Activated CD8-positive, alpha-beta T cell treated with anti-CD3 and anti-CD28 coated beads, Interleukin-2, amount 10 ng/mL, durations not matched to agents 7 days and 5 days (primary cell): ENCODE results near the gene ASB14. TPM values are rescaled to one million over a fixed set of nuclear protein-coding genes. Genes with fewer than 3 reads are reported as not detected.

ENCODE experiments used
- ATAC-seq: fragments of 150-1000 bp; cut with Tn5 transposase; one replicate; pipeline ENCODE4 v1.10.0; 2021; ENCODE audit warnings: moderate library complexity
- CTCF ChIA-PET: fragments of 350-600 bp; sonication (Branson Sonifier 250); formaldehyde crosslinking; loops from one replicate; lab custom pipeline; 2021; ENCODE audit warnings: antibody characterized with exemption; lab: Charles Lee
- POLR2A ChIA-PET: fragments of 350-600 bp; sonication (Branson Sonifier 250); formaldehyde crosslinking; loops from one replicate; lab custom pipeline; 2021; ENCODE audit warnings: antibody characterized with exemption; lab: Charles Lee
- DNase-seq: peaks from one replicate; pipeline ENCODE4 v3.0.0-alpha.2; 2020
- H3K27ac Mint-ChIP-seq: one replicate; pipeline ENCODE4 v1.8.0; 2021; ENCODE audit warnings: mild to moderate bottlenecking, mixed read lengths
- H3K27me3 Mint-ChIP-seq: one replicate; pipeline ENCODE4 v1.8.0; 2021; ENCODE audit warnings: low read depth, mixed read lengths
- H3K36me3 Mint-ChIP-seq: one replicate; pipeline ENCODE4 v1.8.0; 2021; ENCODE audit warnings: low read depth, mixed read lengths
- H3K4me1 Mint-ChIP-seq: one replicate; pipeline ENCODE4 v1.8.0; 2021; ENCODE audit warnings: low read depth, mixed read lengths
- H3K4me3 Mint-ChIP-seq: one replicate; pipeline ENCODE4 v1.8.0; 2021; ENCODE audit warnings: mild to moderate bottlenecking, mixed read lengths
- H3K9me3 Mint-ChIP-seq: one replicate; pipeline ENCODE4 v1.8.0; 2022; ENCODE audit warnings: mixed read lengths; ENCODE audit not compliant: insufficient read depth
- total RNA-seq, 2 experiments: library from RNA; stranded (reverse); gene quantifications; one replicate each; pipeline ENCODE4 v1.2.3, GENCODE V29; 2021

The ASB14 gene
- total RNA-seq, 2 experiments from 2014 or later = not detected

DNA sequence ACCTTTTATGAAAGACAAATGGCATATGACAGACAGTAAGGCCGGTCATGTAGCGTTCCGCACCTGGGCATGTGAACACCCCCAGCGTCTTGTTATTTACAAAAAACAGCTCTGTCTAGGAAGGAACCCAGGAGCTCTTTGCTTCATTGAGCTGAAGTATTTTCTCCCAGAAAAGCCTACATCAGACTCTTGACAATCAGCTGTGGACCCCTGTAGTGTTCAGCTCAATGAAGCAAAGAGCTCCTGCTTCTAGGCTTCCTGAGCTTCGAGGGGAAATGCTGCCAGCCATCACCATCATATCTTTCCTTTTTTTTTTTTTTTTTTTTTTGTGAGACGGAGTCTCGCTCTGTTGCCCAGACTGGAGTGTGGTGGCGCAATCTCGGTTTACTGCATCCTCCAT, 4.1 kb downstream of the ASB14 start:
- H3K4me3 Mint-ChIP-seq = no peak overlapping the region
- POLR2A ChIA-PET = no interaction called here
- no peaks in the 10 kb centered on the region for H3K9me3 Mint-ChIP-seq
- no peaks in the 10 kb centered on the region for H3K4me1 Mint-ChIP-seq
- DNase-seq (no peak), ATAC-seq (no peak)
- CTCF ChIA-PET = no interaction called here
- H3K27ac Mint-ChIP-seq = no peak overlapping the region
- peaks cover 17% of the 10 kb centered on the region for H3K27me3 Mint-ChIP-seq
- no peaks in the 10 kb centered on the region for H3K36me3 Mint-ChIP-seq

DNA sequence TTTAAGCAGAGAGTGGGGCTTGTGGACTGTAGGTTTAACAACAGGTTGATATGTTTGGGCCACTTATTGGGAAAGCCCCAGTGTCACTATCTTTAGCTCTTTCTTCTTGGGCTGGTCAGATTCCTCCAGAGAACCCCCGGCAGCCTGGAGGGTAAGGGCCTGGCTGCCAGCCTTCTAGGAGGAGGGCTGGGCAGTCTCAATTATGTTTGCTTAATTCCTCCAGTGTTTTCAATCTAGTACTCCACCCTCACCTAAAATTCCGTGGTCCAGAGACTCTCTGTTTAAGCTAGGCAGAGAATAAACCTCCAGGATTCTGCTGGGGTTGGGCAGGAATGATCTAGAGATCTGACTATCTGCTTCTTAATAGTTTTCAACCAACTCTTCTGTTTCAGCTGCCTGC, 5.3 kb downstream of the ASB14 start:
- POLR2A ChIA-PET = no interaction called here
- Mint-ChIP-seq H3K4me3 (no peak overlapping the region), H3K4me1 (no peaks in the 10 kb centered on the region), H3K36me3 (no peaks in the 10 kb centered on the region), H3K27ac (no peak overlapping the region), H3K9me3 (no peaks in the 10 kb centered on the region), H3K27me3 (peaks cover 16% of the 10 kb centered on the region)
- ATAC-seq (no peak), DNase-seq (no peak)
- CTCF ChIA-PET = interaction anchor here (1.2 kb wide), 1 partner anchor 118 kb away, joined by 3 read pairs; no protein-coding TSS in a partner anchor

DNA sequence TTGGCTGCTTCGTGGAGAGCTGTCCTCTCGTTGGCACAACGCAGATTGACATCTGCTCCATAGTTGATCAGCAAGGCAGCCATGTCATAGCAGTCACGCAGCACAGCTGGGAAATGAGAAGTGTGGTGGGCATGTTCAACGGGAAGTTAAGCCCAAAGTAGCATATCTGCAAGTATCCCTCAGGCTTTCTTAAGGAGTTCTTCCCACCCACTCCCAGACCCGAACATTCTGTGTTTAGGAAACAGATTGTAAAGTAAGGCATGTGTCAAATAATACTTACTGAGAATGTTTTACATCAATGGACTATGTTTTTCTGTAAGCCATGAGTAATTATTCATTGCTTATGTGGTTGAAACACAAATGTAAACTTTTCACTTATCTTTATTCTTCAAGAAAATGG, 9.2 kb downstream of the ASB14 start:
- Mint-ChIP-seq H3K36me3 (peaks cover 2% of the 10 kb centered on the region), H3K4me3 (no peak overlapping the region), H3K27me3 (peaks cover 5% of the 10 kb centered on the region), H3K4me1 (no peaks in the 10 kb centered on the region), H3K9me3 (no peaks in the 10 kb centered on the region), H3K27ac (no peak overlapping the region)
- DNase-seq = no peak
- CTCF ChIA-PET = no interaction called here
- POLR2A ChIA-PET = no interaction called here
- ATAC-seq = no peak

DNA sequence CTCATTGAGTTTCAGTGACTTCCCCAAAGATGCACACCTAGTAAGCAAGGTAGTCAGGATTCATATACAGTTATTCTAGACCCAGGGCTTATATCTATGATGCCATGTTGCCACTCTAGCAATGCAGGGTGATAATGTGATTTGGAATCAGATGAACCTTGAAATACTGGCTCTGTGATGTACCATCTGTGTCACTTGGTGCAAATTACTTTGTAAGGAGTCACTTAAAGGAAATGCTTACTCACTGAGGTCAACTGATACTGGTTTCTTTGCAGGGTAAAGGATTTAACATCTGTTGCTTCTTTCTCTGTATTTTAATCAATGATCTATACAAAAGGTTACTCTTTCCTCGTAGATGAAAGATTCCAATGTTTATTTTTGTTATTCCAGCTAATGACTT, 10.8 kb downstream of the ASB14 start:
- Mint-ChIP-seq H3K27me3 (peaks cover 5% of the 10 kb centered on the region), H3K9me3 (no peaks in the 10 kb centered on the region), H3K36me3 (peaks cover 4% of the 10 kb centered on the region), H3K27ac (no peak overlapping the region), H3K4me3 (no peak overlapping the region), H3K4me1 (no peaks in the 10 kb centered on the region)
- ChIA-PET CTCF (no interaction called here), POLR2A (no interaction called here)
- DNase-seq (no peak), ATAC-seq (no peak)

DNA sequence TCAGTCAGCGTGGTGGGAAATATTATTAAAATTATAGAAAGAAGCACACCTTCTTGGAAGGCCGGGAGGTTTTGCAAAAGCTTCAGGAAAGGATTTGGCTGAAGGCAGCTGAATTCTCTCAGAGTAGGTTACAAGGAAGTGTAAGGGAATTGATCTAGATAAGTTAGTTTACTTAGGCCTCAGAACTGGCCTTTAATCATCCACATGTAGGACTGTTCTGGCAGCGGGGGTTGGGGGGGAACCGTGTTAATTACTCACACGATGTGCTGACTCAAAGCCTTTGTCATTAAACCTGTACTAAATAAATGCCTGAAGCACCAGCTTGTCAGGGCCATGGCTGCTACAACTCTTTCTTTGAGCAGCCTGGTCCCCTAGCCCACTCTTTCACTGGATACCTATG, 12.8 kb downstream of the ASB14 start:
- Mint-ChIP-seq H3K4me1 (no peaks in the 10 kb centered on the region), H3K4me3 (no peak overlapping the region), H3K9me3 (no peaks in the 10 kb centered on the region), H3K27ac (no peak overlapping the region), H3K36me3 (peaks cover 4% of the 10 kb centered on the region), H3K27me3 (peaks cover 1% of the 10 kb centered on the region)
- no peak for DNase-seq
- no peak for ATAC-seq
- ChIA-PET POLR2A (no interaction called here), CTCF (no interaction called here)

DNA sequence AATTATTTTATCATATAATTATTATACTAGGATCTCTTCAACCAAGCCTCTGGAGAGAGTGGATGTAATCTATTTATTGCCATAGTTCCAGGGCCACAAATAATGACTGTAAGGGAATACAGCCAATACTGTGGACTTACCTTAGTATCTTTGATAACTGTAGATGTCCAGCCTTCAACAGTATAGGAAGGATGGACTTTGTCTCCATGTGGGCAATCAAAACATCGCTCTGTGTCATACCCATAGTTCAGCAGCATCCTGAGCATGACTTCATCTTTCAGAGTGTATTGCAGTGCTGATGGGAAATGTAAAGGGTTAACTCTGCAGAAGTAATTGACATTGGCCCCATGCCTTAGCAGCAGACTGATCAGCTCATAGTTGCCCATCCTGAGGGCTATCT, 14.2 kb downstream of the ASB14 start:
- H3K4me1 Mint-ChIP-seq = no peaks in the 10 kb centered on the region
- no peak for ATAC-seq
- H3K27me3 Mint-ChIP-seq = peaks cover 1% of the 10 kb centered on the region
- no peak for DNase-seq
- POLR2A ChIA-PET = no interaction called here
- CTCF ChIA-PET = no interaction called here
- H3K36me3 Mint-ChIP-seq = peaks cover 6% of the 10 kb centered on the region
- H3K4me3 Mint-ChIP-seq = no peak overlapping the region
- no peaks in the 10 kb centered on the region for H3K9me3 Mint-ChIP-seq
- no peak overlapping the region for H3K27ac Mint-ChIP-seq

DNA sequence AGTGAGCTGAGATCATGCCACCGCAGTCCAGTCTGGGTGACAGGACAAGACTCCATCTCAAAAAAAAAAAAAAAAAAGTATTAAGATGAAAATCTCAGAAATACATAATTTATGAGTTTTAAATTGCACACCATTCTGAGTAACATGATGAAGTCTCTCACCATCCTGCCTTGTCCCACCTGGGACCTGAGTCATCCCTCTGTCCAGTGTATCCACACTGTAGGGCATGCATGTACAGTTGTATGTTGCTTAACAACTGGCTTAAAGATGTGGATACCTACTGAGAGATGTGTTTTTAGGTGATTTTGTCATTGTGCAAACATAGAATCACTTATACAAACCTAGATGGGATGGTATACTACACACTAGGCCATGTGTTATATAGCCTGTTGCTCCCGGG, 17.1 kb downstream of the ASB14 start:
- POLR2A ChIA-PET = no interaction called here
- Mint-ChIP-seq H3K4me3 (no peak overlapping the region), H3K4me1 (no peaks in the 10 kb centered on the region), H3K36me3 (peaks cover 10% of the 10 kb centered on the region), H3K9me3 (no peaks in the 10 kb centered on the region), H3K27ac (no peak overlapping the region), H3K27me3 (no peaks in the 10 kb centered on the region)
- CTCF ChIA-PET = no interaction called here
- DNase-seq = no peak
- no peak for ATAC-seq

DNA sequence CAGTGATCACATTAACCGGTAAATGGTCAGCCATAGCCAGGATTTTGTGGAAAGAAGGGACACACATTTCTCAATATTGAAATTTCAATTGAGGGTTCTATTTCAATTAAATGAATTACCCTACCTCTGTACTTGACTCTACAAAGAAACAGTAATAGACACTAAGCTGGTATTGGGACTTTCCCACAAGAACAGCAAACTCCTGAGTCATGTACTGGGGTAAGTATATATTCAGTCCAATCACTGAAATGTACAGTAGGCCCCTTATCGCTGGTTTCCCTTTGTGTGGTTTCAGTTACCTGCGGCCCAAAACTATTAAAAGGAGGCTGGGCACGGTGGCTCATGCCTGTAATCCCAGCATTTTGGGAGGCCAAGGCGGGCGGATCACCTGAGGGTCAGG, 17.6 kb downstream of the ASB14 start:
- H3K27ac Mint-ChIP-seq = no peak overlapping the region
- H3K9me3 Mint-ChIP-seq = no peaks in the 10 kb centered on the region
- CTCF ChIA-PET = no interaction called here
- POLR2A ChIA-PET = no interaction called here
- DNase-seq (no peak), ATAC-seq (no peak)
- H3K27me3 Mint-ChIP-seq = no peaks in the 10 kb centered on the region
- no peak overlapping the region for H3K4me3 Mint-ChIP-seq
- H3K36me3 Mint-ChIP-seq = peaks cover 12% of the 10 kb centered on the region
- H3K4me1 Mint-ChIP-seq = no peaks in the 10 kb centered on the region

DNA sequence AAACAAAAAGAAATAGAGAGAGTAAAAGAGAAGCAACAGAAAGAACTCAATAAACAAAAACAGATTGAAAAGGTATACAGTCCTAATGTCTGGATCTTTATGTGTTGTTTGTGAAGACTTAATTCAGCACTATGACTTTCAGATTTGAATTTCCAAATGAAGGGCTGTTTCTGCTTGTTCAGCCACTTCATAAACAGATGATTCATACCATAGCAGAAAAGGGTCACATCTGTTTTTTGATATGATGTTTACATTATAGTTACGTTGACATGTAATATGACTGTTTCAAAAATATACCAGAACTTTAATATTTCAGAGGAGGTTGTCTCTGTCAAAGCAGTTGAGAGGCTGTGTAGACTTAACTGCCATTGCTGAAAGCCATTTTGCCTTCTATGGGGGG, 24.1 kb downstream of the ASB14 start:
- DNase-seq (no peak), ATAC-seq (no peak)
- Mint-ChIP-seq H3K27me3 (no peaks in the 10 kb centered on the region), H3K27ac (no peak overlapping the region), H3K9me3 (peaks cover 4% of the 10 kb centered on the region), H3K36me3 (peaks cover 59% of the 10 kb centered on the region), H3K4me3 (no peak overlapping the region), H3K4me1 (no peaks in the 10 kb centered on the region)
- CTCF ChIA-PET = no interaction called here
- POLR2A ChIA-PET = no interaction called here

DNA sequence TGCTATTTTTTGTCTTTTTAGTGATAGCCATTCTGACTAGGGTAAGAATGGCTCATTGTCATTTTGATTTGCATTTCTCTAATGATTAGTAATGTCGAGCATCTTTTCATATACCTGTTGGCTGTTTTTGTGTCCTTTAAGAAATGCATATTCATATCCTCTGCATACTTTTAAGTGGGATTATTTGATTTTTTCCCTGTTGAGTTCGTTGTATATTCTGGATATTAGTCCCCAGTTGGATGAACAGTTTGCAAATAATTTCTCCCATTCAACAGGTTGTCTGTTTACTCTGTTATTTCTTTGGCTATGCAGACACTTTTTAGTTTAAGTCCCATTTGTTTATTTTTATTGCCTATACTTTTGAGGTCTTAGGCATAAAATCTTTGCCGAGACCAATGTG, 30.6 kb downstream of the ASB14 start:
- CTCF ChIA-PET = no interaction called here
- H3K27ac Mint-ChIP-seq = no peak overlapping the region
- no peak for DNase-seq

DNA sequence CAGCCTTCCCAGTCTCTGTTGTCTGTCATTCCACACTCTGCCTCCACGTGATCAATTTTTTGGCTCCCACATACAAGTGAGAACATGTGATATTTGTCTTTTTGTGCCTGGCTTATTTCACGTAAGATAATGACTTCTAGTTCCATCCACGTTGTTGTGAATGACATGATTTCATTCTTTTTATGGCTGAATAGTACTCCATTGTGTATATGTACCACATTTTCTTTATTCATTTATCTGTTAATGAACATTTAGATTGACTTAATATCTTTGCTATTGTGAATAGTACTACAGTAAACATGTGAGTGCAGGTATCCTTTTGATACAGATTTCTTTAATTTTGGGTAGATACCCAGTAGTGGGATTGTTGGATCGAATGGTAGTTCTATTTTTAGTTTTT, 31.4 kb downstream of the ASB14 start:
- Mint-ChIP-seq H3K27ac (no peak overlapping the region), H3K4me3 (no peak overlapping the region), H3K4me1 (no peaks in the 10 kb centered on the region), H3K27me3 (no peaks in the 10 kb centered on the region), H3K9me3 (peaks cover 4% of the 10 kb centered on the region), H3K36me3 (peaks cover 66% of the 10 kb centered on the region)
- ChIA-PET CTCF (no interaction called here), POLR2A (no interaction called here)
- no peak for ATAC-seq
- DNase-seq = no peak

More for the DNA sequence above, 30.6 kb downstream of the ASB14 start:
- no peaks in the 10 kb centered on the region for H3K27me3 Mint-ChIP-seq
- H3K36me3 Mint-ChIP-seq = peaks cover 72% of the 10 kb centered on the region
- H3K4me1 Mint-ChIP-seq = no peaks in the 10 kb centered on the region
- no peak overlapping the region for H3K4me3 Mint-ChIP-seq
- POLR2A ChIA-PET = no interaction called here
- H3K9me3 Mint-ChIP-seq = peaks cover 4% of the 10 kb centered on the region
- no peak for ATAC-seq

DNA sequence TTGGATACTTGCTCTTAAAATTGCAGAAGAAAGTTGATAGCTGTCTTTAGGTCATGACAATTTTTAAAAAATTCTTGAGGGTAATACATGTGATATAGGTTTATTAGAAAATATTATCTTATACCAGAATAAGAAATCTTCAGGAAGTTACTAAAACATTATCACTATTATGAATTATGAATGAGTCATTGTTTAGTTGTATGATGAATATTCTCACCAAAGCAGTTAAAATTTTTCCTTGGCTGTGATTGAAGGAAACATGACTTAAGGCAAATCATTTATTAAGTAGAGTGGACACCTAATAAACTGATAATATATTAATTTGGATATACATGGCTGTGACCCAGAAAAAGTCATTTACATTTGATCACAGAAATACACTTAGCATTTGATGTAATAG, 34.8 kb downstream of the ASB14 start:
- ChIA-PET CTCF (no interaction called here), POLR2A (no interaction called here)
- no peaks in the 10 kb centered on the region for H3K9me3 Mint-ChIP-seq
- H3K4me3 Mint-ChIP-seq = no peak overlapping the region
- no peak overlapping the region for H3K27ac Mint-ChIP-seq
- no peak for DNase-seq
- no peak for ATAC-seq
- H3K4me1 Mint-ChIP-seq = no peaks in the 10 kb centered on the region
- H3K27me3 Mint-ChIP-seq = no peaks in the 10 kb centered on the region
- peaks cover 42% of the 10 kb centered on the region for H3K36me3 Mint-ChIP-seq

DNA sequence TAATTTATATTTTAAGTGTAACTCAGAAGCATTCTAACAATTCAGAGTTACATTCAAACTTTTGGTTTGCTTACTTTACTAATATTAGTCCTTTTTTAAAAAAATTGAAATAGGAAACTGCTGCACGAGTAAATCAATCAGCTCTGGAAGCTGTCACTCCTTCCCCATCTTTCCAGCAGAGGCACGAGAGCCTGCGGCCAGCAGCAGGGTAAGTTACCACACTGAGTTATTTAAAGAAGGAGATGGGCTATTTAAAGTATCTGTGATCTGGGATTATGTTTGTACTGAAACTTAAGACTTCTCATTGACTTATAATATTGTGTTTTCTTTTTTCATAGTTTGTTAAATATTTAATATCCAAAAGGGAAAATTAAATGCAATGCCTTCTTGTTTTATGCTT, 35.6 kb downstream of the ASB14 start:
- ChIA-PET POLR2A (no interaction called here), CTCF (interaction anchor here (1.2 kb wide), 1 partner anchor 86 kb away, joined by 3 read pairs; no protein-coding TSS in a partner anchor)
- Mint-ChIP-seq H3K36me3 (peaks cover 39% of the 10 kb centered on the region), H3K27me3 (no peaks in the 10 kb centered on the region), H3K4me3 (no peak overlapping the region), H3K9me3 (no peaks in the 10 kb centered on the region), H3K4me1 (no peaks in the 10 kb centered on the region), H3K27ac (no peak overlapping the region)
- ATAC-seq = no peak
- no peak for DNase-seq
